Right renal cortex interstitium (tissue), 3 donors: ENCODE measurements around the gene ARHGAP15. TPM values are rescaled to one million over a fixed set of nuclear protein-coding genes. Genes with fewer than 3 reads are reported as not detected.

ENCODE experiments used
- DNase-seq, 3 donors: peaks; one replicate each; pipeline ENCODE4 v3.0.0-alpha.2; 2013; ENCODE audit warnings: low read depth in 3 of 3, low spot score in 2 of 3
- polyA plus RNA-seq, 3 donors: library from polyadenylated mRNA; unstranded; fragments of 120-200 nt; gene quantifications; one replicate each; pipeline ENCODE4 v1.2.1, GENCODE V29; 2013; ENCODE audit not compliant: insufficient read length in 3 of 3

Gene ARHGAP15
- polyA plus RNA-seq, 3 donors, result 3.4 to 7.2 (median 5.1) TPM

- DNase-seq, result no peak
Observed at GRCh38 chr2:143553261-143553660, 424.0 kb downstream of the ARHGAP15 start.

- DNase-seq, result no peak
Observed at GRCh38 chr2:143558665-143559064, 429.4 kb downstream of the ARHGAP15 start.

GRCh38 chr2:143559147-143559546 is 429.9 kb downstream of the ARHGAP15 start:
- no peak for DNase-seq

GRCh38 chr2:143560724-143561123 is 431.5 kb downstream of the ARHGAP15 start:
- no peak for DNase-seq

GRCh38 chr2:143564419-143564818 is 435.2 kb downstream of the ARHGAP15 start:
- no peak for DNase-seq

GRCh38 chr2:143571747-143572146 is 442.5 kb downstream of the ARHGAP15 start:
- no peak for DNase-seq

- no peak for DNase-seq
Observed at GRCh38 chr2:143572421-143572820, 443.2 kb downstream of the ARHGAP15 start.

GRCh38 chr2:143574069-143574468 is 444.9 kb downstream of the ARHGAP15 start:
- DNase-seq, result no peak

- no peak for DNase-seq
Observed at GRCh38 chr2:143575340-143575739, 446.1 kb downstream of the ARHGAP15 start.

GRCh38 chr2:143577489-143577888 is 448.3 kb downstream of the ARHGAP15 start:
- DNase-seq, result no peak

- DNase-seq, result no peak
Observed at GRCh38 chr2:143579456-143579855, 450.2 kb downstream of the ARHGAP15 start.

GRCh38 chr2:143581134-143581533 is 451.9 kb downstream of the ARHGAP15 start:
- DNase-seq, result no peak

GRCh38 chr2:143582046-143582747 is 453.0 kb downstream of the ARHGAP15 start:
- no peak for DNase-seq

- DNase-seq, result no peak
Observed at GRCh38 chr2:143584936-143585335, 455.7 kb downstream of the ARHGAP15 start.

- no peak for DNase-seq
Observed at GRCh38 chr2:143586119-143586518, 456.9 kb downstream of the ARHGAP15 start.

- no peak for DNase-seq
Observed at GRCh38 chr2:143588746-143589145, 459.5 kb downstream of the ARHGAP15 start.

GRCh38 chr2:143594161-143594560 is 464.9 kb downstream of the ARHGAP15 start:
- DNase-seq, result no peak

GRCh38 chr2:143594745-143595144 is 465.5 kb downstream of the ARHGAP15 start:
- DNase-seq, result no peak

- DNase-seq, result no peak
Observed at GRCh38 chr2:143600116-143600515, 470.9 kb downstream of the ARHGAP15 start.

- no peak for DNase-seq
Observed at GRCh38 chr2:143601828-143602227, 472.6 kb downstream of the ARHGAP15 start.

- no peak for DNase-seq
Observed at GRCh38 chr2:143603035-143603655, 473.9 kb downstream of the ARHGAP15 start.

- DNase-seq, result no peak
Observed at GRCh38 chr2:143603846-143604565, 474.8 kb downstream of the ARHGAP15 start.
